HL-60/S4 treated with retinoic acid at 250 ng/mL for 4 days and 3 days (cell line): ENCODE data around the gene OR51M1.

Experiments
- in situ Hi-C: fragments of 300-500 bp; cut with MboI; formaldehyde crosslinking; loops from 2 replicates; pipeline ENCODE4 v1.7.0; 2022; ENCODE audit warnings: low sequenced_read_pairs

OR51M1 gene

GRCh38 chr11:5384335-5384734 is 723 bp downstream of the OR51M1 start:
- in situ Hi-C loops = no loop called here

GRCh38 chr11:5390210-5390609 is 6.6 kb downstream of the OR51M1 start:
- in situ Hi-C loops = no loop called here

GRCh38 chr11:5394091-5394490 is 10.5 kb downstream of the OR51M1 start:
- in situ Hi-C loops = no loop called here

- in situ Hi-C loops = no loop called here
These were observed 15.3 kb downstream of the OR51M1 start for GRCh38 chr11:5398936-5399335.

- in situ Hi-C loops = no loop called here
These were observed 21.6 kb downstream of the OR51M1 start for GRCh38 chr11:5405173-5405572.

- in situ Hi-C loops = no loop called here
These were observed 37.4 kb downstream of the OR51M1 start for GRCh38 chr11:5420993-5421392.

GRCh38 chr11:5421811-5422210 is 38.2 kb downstream of the OR51M1 start, which contains the start of gene OR51Q1:
Gene OR51Q1, plus strand, starts transcription at chr11:5422111. Its CDS starts 90 bp downstream, at chr11:5422201.
- in situ Hi-C loops = no loop called here

- in situ Hi-C loops = no loop called here
These were observed 39.5 kb downstream of the OR51M1 start for GRCh38 chr11:5423131-5423530.

- in situ Hi-C loops = no loop called here
These were observed 57.8 kb downstream of the OR51M1 start, which contains the start of gene OR51I1 for GRCh38 chr11:5441414-5441813. Gene OR51I1, minus strand, starts transcription at chr11:5441514. Its CDS starts 0 bp downstream, at chr11:5441514.
